Pons (tissue), 1 donor: Measurements from ENCODE around the gene DYNC1LI1.
A peak's percentile ranks its signal among the peaks of the same experiment; 100 is the strongest.

Experiments used
- DNase-seq: peaks from one replicate; pipeline ENCODE4 v3.0.0-alpha.2; 2016; ENCODE audit warnings: low spot score

The DYNC1LI1 gene

GRCh38 chr3:32492684-32493436, 77.8 kb downstream of the DYNC1LI1 start:
- DNase-seq: no peak

GRCh38 chr3:32488474-32489008, 82.1 kb downstream of the DYNC1LI1 start:
- no peak for DNase-seq

- no peak for DNase-seq
Observed at GRCh38 chr3:32487781-32488473, 82.7 kb downstream of the DYNC1LI1 start.

GRCh38 chr3:32484436-32484835, 86.2 kb downstream of the DYNC1LI1 start:
- peak; percentile 68 for DNase-seq

- DNase-seq: no peak
Observed at GRCh38 chr3:32483772-32484171, 86.9 kb downstream of the DYNC1LI1 start.

GRCh38 chr3:32482693-32483092, 88.0 kb downstream of the DYNC1LI1 start:
- no peak for DNase-seq

GRCh38 chr3:32481791-32482631, 88.6 kb downstream of the DYNC1LI1 start:
- no peak for DNase-seq

GRCh38 chr3:32480604-32481003, 90.1 kb downstream of the DYNC1LI1 start:
- DNase-seq: no peak
